NCI-H345 treated with DMSO at 0.1 percent for 48 hours (cell line): Measurements from ENCODE around the gene SV2B.
A peak's percentile ranks its signal among the peaks of the same experiment; 100 is the strongest.

Experiments used
- DNase-seq: peaks from one replicate; lab custom pipeline; 2025; ENCODE audit not compliant: unreplicated experiment; lab: John Stamatoyannopoulos, UW

SV2B gene

DNA sequence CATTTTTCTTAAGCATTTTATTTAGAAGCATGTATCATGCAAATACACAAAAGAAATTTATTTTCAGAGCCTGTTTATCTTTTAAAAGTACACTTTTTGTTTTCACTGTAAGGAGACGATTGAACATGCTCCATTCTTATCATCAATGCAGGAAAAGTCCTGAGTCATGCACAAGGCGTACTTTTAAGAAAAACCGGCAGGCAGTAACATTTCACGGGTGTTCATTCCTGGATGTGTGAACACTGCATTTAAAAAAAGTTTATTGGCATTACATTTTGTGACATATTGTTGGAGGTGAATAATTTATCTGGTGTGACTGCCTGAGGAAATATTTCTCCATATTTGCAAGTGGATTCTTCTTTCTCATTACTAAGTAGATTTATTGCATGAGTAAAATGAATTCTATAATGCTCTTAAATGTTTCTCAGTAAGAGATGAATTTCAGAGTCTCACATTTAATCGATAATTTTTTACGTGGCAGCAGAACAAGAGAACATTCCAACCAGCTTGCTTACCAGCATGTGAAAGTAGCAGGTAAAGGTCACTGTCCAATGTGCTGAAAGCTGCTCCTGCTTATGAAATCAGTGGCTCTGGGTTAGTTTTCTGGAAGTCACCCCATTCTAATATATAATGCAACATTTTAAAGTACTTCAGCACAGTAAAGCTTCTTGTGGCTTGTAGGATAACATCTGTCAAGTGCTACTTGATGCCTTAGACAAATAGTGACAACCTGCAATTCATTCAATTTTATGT is 87.0 kb downstream of the SV2B start:
- no peak for DNase-seq

DNA sequence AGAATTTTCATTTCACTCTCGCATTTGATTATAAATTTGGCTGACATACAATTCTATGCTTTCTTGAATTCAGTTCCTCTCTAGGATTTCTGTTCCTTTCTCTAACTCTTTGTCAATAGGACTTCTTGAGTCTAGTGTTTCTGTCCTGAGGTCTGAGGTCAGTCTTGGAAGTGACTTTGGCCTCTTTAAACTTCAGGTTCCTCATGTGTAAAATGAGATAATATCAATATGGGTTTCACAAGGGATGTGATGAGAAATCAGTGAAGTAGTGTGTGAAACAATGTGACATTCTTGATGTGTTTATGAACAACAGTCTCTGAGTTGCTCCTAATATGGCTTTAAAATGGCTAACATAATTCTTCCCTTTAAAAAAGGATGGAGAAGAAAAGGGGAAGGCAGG is 92.2 kb downstream of the SV2B start:
- no peak for DNase-seq

DNA sequence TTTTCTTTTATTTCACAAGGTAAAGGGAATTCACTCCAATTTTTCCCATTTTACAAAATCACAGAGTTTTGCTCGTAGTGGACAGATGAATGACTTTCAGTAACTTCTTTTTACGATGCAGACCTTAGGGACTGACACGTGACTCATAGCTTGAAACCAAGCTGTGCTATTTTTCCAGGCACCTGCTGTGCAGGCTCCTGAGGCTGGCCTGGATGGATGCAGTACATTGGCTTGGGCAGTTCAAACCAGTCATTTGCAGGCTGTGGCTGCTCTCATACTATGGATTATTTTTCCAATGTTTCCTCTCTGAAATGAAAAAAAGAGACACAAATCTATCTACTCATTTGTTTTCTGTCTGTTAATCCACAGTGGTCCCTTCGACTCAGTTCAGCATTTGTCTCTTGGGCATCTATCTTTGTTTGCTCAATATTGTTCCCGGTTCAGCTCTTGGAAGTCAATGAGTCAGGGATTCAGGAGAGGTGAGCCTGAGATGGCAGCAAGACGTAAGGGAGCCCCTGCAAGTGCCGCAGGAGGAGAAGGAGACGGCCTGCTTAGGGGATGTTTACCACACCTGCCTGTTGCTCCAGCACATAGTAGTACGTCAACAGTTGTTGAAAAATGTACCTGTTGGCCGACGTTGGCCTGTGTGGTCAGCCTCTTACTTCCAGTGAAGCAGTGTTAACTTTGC is 92.8 kb downstream of the SV2B start:
- DNase-seq = no peak

DNA sequence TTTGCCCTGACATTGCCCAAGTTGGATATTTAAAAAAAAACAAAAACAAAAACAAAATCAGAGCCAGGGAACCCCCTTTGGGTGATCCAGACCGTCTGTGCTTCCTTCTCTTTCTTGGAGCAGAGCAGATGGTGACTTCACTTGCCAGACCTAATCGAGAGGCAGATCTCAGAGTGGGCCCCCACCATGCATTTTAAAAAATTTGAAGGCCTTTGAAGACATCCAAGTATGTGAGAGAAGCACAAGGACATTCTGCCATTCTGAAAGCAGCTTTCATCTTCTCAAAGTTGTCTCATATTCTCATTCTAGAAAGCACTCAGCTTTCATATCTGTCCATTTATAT is 93.3 kb downstream of the SV2B start:
- DNase-seq = no peak

DNA sequence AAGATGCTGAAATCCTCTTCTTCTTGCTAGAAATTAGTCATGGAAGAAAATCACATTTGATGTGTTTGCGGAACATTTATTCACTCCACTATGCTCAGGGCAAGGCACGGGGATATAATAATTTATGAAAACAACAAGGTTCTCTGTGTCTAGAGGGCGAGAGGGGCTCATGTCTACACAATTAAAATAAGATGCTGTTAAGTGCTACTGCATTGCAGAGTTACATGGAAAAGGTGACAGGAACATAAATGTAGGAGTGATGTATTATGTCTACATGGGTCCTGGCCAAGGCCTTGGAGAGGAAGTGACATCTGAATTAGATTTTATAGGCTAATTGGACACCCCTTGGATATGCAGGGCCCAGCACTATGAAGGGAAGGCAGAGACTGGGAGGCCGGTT is 96.1 kb downstream of the SV2B start:
- no peak for DNase-seq

DNA sequence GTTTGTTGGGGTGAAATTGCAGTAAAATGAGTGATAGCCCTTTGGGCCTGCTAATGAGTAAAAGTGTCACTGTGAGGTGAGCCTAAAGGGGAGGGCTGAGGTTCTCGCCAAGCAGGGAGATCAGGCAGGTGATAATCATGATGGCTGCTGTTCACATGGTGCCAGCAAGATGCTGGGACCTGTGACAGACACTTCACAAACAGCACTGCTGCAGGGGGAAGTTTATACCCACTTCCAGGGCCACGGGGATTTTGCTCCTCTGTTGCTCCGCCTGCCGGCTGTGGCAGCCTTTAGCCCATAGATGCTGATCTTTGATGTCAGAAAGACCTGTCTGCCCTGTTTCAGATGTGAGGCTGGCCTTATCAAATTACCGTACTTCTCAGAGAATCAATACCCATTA is 96.7 kb downstream of the SV2B start:
- DNase-seq = no peak

DNA sequence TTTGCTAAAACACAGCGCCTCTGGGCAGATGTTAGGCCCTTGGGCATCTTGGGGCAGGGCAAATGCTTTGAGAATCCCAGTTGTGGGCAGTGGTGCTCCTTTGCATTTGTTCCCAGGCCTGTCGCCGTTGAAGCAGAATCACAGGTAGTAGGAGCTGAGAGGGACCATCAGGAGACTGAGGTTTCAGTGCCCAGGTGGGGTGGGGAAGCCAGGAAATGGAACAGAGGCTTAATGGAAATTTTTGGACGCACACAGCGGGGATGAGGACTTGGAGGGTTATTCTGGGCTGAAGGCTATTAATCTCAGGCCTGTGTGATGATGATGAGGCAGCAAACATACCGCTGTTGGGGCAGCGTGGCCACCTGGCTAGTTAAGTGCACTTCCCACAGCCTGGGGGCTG is 99.5 kb downstream of the SV2B start:
- DNase-seq = no peak

DNA sequence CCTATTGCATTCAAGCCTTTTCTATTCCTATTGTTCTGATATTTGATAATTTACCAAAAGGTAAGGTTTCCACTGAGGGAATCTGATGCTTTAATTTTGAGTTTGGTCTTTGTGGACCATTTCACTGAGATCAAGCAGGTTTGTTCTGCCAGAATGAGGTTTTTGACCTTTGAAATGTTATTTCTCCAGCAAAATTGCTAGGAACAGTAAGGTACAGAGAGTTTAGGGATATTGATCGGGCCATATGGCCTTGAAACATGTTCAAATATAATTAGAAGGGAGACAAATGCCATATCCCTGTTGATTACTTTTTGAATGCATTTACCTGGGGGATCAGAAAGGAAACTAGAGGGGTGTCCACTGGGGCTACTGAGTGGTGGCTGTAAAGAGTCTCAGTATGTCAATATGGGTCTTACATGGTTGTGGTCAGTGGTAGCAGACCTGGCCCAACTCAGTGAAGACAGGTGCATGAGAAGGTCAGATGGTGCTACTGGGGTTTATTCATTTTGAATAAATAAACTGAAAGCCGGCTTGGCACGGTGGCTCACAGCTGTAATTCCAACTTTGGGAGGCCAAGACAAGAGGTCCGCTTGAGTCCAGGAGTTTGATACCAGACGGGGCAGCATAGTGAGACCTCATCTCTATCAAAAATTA is 100.2 kb downstream of the SV2B start:
- no peak for DNase-seq

DNA sequence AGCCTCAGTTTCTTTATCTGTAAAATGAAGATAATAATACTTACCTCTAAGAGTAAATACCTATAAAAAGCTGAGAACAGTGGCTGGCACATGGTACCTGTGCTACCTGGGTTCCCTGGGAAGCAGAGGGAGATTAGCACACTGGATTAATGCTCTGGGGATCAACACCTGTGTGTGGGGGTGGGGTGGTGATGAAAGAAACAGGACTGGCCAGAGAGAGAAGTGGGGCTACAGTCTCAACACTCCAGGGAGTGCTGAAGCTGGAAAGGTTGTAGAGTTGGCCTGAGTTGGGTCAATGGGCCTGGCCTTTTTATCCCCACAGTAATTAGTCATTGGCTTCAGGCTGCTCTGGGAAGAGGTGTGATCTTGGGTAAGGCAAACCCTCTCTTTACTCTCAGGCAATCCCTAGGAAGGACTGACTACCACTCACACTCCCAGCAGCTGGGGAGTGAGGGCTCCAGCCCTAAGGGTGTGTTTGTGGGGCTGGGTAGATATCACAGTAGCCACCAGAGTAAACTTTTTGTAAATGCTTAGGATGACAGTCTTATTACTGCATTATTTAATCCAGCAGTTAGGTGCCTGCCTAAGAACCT is 102.5 kb downstream of the SV2B start:
- no peak for DNase-seq

DNA sequence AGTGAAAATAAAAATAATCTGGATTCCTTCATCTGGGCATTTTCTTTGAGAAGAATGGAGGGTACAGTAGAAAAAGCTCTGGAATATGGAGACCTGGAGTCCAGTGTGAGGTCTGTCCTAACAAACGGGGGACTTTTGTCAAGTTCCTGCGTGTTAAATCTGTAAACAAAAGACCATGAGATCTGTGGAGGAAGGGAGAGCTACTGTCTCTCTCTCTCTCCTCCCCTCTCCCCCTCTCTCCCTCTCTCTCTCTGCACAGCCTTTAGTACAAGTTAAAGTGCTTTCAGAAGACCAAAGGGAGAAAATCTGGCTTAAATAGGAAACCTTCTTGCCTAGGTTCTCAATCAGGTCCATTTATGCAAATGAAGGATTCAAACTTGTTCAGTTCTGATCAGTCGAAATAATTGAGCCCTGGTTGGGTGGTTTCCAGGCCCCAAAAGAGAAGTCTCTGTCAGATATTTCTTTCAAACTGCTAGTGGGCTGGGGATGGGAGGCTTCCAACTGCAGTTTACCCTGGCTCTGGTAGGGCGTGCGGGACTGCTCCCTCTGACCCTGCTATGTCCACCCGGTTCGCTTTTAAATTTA is 103.7 kb downstream of the SV2B start:
- DNase-seq = no peak

DNA sequence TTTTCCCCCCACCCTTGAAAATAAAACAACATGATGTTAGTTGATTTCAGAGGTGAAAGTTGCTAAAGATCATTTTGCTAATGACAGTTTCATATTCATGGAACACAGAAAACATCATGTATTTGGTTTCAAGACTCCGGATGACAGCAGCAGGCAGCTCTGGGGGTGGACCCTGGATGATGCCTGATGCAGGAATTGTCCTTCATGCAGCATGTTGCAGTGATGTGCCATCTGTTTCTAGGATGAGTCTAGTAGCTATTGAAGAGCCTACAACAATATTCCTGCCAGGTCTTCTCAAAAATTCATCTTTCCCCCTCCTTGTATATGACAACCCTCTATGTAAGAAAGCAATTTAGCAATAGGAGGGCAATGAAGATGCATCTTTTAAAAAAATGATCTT is 108.3 kb downstream of the SV2B start:
- DNase-seq = no peak

DNA sequence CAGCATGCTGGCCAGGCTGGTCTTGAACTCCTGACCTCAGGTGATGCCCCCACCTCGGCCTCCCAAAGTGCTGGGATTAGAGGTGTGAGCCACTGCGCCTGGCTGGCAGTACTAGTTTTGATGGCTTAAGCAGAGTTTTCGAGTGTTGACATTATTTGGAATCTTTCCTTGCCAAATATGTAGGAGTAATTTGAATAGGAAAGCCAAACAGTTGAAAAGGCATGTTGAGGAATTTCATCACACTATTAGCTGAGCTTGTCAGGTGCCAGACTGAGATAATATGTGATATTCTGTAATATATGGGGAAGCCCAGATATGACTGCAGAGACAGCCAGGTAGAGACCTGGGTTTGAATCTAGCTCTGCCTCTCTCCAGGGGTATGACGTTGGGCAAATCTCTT is 109.3 kb downstream of the SV2B start:
- no peak for DNase-seq

DNA sequence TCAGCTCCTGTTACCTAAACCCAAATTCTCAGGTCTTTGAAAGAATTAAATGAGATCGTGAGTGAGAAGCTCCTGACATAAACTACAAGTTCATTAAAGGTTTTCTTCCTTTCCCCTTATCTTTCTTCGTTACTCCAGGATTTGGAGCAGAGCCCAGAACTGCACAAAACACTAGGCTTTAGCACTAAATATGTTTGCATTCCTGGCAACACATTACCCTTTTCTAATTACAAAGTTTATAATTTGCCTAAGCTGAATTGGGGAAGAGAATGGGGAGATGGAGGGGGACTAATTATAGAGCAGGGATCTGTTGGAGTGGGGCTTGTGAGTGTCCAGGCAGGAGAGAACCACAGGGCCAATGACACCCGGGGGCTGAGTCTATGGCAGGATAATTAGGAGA is 109.7 kb downstream of the SV2B start:
- no peak for DNase-seq

DNA sequence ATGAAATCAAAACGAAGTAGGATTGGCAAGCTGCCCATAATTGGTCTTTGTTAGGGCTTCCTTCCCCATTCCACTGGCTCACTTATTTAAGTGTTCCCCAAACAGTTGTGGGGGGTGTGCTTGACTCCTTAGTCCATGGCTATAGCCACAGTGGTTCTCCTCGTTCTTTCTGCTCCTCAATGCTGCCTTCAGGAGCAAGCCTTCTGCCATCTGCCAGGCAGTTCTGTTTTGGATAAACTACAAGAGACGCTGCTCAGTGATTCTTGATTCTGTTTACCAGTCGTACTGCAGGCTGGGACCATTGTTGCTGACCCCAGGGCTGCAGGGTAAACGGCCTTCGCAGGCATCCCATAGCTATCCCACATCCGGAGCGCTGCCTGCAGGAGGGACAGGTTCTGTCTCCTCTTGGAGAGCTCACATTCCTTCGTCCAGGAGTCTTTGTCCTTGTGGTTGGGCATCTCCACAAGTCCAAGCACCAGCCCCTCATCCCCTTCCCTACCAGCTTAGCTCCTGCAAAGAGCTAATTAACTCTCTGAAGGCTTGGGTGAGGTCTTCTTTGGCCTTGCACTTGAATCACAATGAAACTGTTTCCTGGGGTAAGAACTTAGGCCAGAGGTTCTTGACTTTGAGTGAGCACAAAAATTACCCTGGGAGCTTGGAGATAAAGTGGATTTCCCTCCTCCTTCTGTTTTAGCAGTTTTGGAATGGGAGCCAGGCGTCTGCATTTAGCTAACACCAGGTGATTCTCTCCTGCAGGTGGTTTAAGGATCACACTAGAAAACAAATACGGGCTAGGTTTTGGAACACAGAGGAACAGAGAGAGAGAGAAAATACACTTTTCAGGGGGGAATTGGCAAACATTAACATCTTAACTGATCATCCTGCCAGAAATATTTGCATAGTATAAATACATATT is 114.9 kb downstream of the SV2B start:
- DNase-seq = no peak

DNA sequence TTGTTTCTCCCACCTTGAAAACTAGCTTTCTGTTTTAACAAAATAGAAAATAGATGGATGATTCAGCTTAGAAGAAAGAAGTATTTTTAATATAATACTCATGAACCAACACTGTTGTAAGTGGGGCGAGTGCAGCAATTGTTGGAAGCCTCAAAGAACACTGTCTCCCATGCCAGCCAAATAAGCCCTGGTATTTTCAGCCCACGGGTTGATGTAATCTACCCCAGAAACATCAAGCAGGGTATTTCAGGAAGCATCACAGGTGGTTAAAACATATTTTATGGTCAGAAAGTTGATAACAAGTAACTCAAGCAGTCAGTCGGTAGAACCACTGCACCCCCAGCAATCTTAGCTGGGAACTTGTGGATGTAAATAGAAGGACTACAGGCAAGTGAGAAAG is 115.9 kb downstream of the SV2B start:
- no peak for DNase-seq

DNA sequence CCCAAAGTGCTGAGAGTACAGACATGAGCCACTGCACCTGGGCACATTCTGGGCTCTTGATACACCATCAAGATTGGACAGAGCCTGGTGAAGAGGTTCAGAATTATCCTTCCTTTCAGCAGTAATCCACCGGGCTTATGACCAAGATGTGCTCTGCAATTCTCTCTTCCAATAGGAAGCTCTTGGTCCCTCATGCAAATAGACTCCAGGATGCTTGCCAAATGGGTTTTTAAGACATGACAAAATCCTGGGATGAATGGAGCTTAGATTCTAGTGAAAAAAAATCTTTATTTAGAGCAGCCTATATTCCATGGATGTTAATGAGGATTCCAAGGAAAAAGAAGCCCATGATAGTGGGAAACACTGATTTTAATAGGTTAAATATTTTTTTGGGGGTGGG is 119.1 kb downstream of the SV2B start:
- no peak for DNase-seq

DNA sequence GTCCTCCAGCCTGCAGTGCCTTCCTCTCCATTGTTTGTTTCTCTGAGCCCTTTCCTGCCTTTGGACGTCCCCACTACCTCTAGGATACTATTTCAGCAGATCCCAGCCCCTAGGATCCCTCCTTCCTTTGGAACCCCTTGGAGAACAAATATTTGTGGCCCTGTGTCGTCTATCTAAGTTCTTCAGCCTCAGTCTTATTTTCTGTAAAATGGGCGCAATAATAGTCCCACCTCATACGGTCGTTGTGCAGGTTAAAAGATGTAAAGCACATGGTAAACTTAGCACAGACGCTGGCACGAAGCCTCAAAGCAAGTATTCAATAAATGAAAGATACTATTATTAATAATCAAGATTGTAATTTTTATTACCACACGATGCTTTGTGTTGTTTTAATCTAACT is 122.0 kb downstream of the SV2B start:
- DNase-seq = no peak

DNA sequence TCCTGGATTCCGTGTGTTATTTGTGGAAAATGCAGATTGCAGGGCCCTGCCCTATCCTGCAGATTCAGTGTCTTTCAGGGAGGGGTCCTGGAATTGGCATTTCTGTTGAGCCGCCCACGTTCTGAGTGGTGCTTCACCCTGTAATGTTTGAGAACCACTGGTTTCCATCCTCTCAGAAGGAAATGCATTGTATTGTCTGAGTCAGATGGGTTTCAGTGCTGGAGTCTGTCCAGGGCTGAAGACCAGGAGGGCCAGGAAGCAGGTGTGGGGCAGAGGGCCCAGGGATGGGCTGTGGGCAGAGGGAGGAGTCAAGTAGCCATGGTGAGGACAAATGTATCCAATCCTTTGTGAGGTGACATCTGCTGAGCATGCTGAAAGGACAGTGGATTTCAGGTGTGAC is 123.8 kb downstream of the SV2B start:
- peak; percentile 5 for DNase-seq

DNA sequence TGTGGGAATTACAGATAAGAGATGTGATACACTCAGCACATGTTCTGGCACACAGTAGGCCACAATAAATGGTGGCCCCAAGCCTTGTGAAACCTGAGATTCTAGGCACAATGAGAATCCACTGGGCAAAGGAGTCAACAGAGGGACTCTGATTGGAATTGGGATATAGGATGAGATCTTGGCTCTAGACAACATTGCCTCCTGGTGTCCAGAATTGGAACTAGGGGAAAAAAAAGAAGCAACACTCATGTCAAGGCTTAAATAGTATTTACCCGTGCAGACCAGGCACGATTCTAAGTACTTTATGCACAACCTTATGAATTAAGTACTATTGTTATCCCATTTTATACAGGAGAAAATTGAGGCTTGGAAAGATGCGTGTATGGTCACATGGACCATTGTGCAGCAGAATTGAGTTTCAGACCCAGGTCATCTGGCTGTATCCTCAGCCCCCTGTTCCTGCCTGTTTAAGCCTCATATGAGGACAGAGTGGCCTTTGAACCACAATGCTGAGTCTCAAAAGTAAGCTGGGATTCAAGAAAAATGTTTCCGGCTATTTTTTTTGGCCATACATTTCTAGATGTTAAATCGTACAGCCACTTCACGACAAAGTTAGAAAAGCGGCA is 124.8 kb downstream of the SV2B start:
- peak; percentile 36 for DNase-seq

DNA sequence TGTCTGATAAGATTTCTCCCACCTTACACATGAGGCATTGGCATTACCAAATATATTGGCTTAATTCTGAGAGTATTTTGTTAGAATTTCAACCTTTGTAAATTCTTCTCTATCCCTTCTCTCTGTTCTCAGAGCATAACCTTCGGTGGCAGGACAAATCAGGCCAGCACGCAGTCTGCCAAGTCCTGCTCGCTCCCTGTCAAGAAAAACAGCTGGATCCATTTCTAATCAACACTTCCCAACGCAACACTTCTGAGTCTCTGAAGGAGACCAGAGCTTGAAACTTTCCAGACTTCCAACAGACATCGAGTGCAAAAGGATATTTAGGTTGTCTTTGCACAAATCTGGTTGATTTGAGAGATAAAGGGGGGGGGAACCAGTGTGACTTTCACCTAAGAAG is 125.7 kb downstream of the SV2B start:
- no peak for DNase-seq
